ENCODE measurements around the gene TMEM270. TPM values are rescaled to one million over a fixed set of nuclear protein-coding genes. Genes with fewer than 3 reads are reported as not detected.

TMEM270 gene
- total and polyA plus RNA-seq, 2 experiments from 2014 or later, result not detected

GRCh38 chr7:73829921-73830680 lies 30.9 kb upstream of the TMEM270 start:
- Histone ChIP-seq H3K4me3 (no peak overlapping the region), H3K4me1 (ENCODE audit: low read depth) (peaks cover 11% of the 10 kb centered on the region), H3K9me3 (ENCODE audit: low read depth) (no peaks in the 10 kb centered on the region), H3K27ac (no peak overlapping the region), H3K27me3 (no peaks in the 10 kb centered on the region), H3K36me3 (no peaks in the 10 kb centered on the region)
- no peak for DNase-seq (ENCODE audit: low read depth in 1 of 2, low spot score in 1 of 2)
- TF ChIP-seq CTCF (IDR thresholded peaks at IDR 0.05; ENCODE audit: low read depth, low read length), result no peak

- Histone ChIP-seq H3K4me1 (ENCODE audit: low read depth) (peaks cover 11% of the 10 kb centered on the region), H3K27me3 (no peaks in the 10 kb centered on the region), H3K4me3 (no peak within 1 kb of the TSS), H3K36me3 (no peaks in the 10 kb centered on the region), H3K27ac (no peak within 1 kb of the TSS), H3K9me3 (ENCODE audit: low read depth) (no peaks in the 10 kb centered on the region)
- DNase-seq (ENCODE audit: low read depth in 1 of 2, low spot score in 1 of 2), result no peak
- no peak for TF ChIP-seq CTCF (IDR thresholded peaks at IDR 0.05; ENCODE audit: low read depth, low read length)
Observed at GRCh38 chr7:73830681-73831583, 30.0 kb upstream of the TMEM270 start, which contains the start of gene CLDN4. Gene CLDN4 (plus strand): TSS chr7:73830996. CDS start chr7:73831202, 206 bp downstream.

GRCh38 chr7:73831584-73831833 lies 29.4 kb upstream of the TMEM270 start:
- Histone ChIP-seq H3K36me3 (no peaks in the 10 kb centered on the region), H3K9me3 (ENCODE audit: low read depth) (no peaks in the 10 kb centered on the region), H3K4me3 (no peak overlapping the region), H3K27ac (no peak overlapping the region), H3K27me3 (no peaks in the 10 kb centered on the region), H3K4me1 (ENCODE audit: low read depth) (peaks cover 11% of the 10 kb centered on the region)
- DNase-seq (ENCODE audit: low read depth in 1 of 2, low spot score in 1 of 2), result no peak
- no peak for TF ChIP-seq CTCF (IDR thresholded peaks at IDR 0.05; ENCODE audit: low read depth, low read length)

- Histone ChIP-seq H3K27me3 (no peaks in the 10 kb centered on the region), H3K27ac (no peak overlapping the region), H3K9me3 (ENCODE audit: low read depth) (no peaks in the 10 kb centered on the region), H3K36me3 (no peaks in the 10 kb centered on the region), H3K4me3 (no peak overlapping the region), H3K4me1 (ENCODE audit: low read depth) (peaks cover 11% of the 10 kb centered on the region)
- no peak for TF ChIP-seq CTCF (IDR thresholded peaks at IDR 0.05; ENCODE audit: low read depth, low read length)
- no peak for DNase-seq (ENCODE audit: low read depth in 1 of 2, low spot score in 1 of 2)
Observed at GRCh38 chr7:73831834-73832651, 28.9 kb upstream of the TMEM270 start.

- Histone ChIP-seq H3K36me3 (no peaks in the 10 kb centered on the region), H3K27ac (no peak overlapping the region), H3K4me3 (no peak overlapping the region), H3K27me3 (no peaks in the 10 kb centered on the region), H3K4me1 (ENCODE audit: low read depth) (peaks cover 5% of the 10 kb centered on the region), H3K9me3 (ENCODE audit: low read depth) (no peaks in the 10 kb centered on the region)
- no peak for TF ChIP-seq CTCF (IDR thresholded peaks at IDR 0.05; ENCODE audit: low read depth, low read length)
- DNase-seq (ENCODE audit: low read depth in 1 of 2, low spot score in 1 of 2), result no peak
Observed at GRCh38 chr7:73832806-73833205, 28.2 kb upstream of the TMEM270 start.
